NB4 (cell line): ENCODE measurements around the gene SEMA6A.

Experiments
- DNase-seq: peaks from one replicate; pipeline ENCODE4 v3.0.0; 2010; ENCODE audit warnings: low read depth
- H3K4me3 ChIP-seq: one replicate; pipeline ENCODE4 v1.5.1; 2011; ENCODE audit warnings: mild to moderate bottlenecking, low read depth, low read length, moderate library complexity
- CTCF ChIP-seq: IDR thresholded peaks from one replicate; pipeline ENCODE4 v1.5.1; 2012; ENCODE audit warnings: low read depth, low read length
- MAX ChIP-seq: IDR thresholded peaks from 2 replicates; pipeline ENCODE4 v1.6.1; 2011; ENCODE audit warnings: low read depth, low read length
- MYC ChIP-seq: IDR thresholded peaks from 2 replicates; pipeline ENCODE4 v1.6.1; 2011; ENCODE audit warnings: low read depth, low read length
- POLR2A ChIP-seq: IDR thresholded peaks from 2 replicates; pipeline ENCODE4 v1.6.1; 2011; ENCODE audit warnings: mild to moderate bottlenecking; ENCODE audit not compliant: insufficient read length; ENCODE audit errors: extremely low read depth

Gene SEMA6A

GRCh38 chr5:116544531-116545241 lies 29.9 kb downstream of the SEMA6A start:
- H3K4me3 ChIP-seq, result no peak overlapping the region
- DNase-seq, result no peak
- no peak for TF ChIP-seq POLR2A
- TF ChIP-seq MYC, result no peak
- TF ChIP-seq MAX, result no peak
- TF ChIP-seq CTCF, result no peak

GRCh38 chr5:116543501-116543900 lies 31.1 kb downstream of the SEMA6A start:
- H3K4me3 ChIP-seq, result no peak overlapping the region
- TF ChIP-seq MAX, result no peak
- TF ChIP-seq MYC, result no peak
- no peak for TF ChIP-seq POLR2A
- TF ChIP-seq CTCF, result no peak
- DNase-seq, result no peak

GRCh38 chr5:116542619-116543018 lies 32.0 kb downstream of the SEMA6A start:
- no peak overlapping the region for H3K4me3 ChIP-seq
- TF ChIP-seq MYC (no peak), POLR2A (no peak), CTCF (no peak), MAX (no peak)
- no peak for DNase-seq

GRCh38 chr5:116539222-116539621 lies 35.4 kb downstream of the SEMA6A start:
- TF ChIP-seq MYC (no peak), MAX (no peak), CTCF (no peak), POLR2A (no peak)
- H3K4me3 ChIP-seq, result no peak overlapping the region
- no peak for DNase-seq

GRCh38 chr5:116536316-116537083 lies 38.1 kb downstream of the SEMA6A start:
- TF ChIP-seq CTCF, result no peak
- no peak for TF ChIP-seq POLR2A
- no peak for TF ChIP-seq MYC
- TF ChIP-seq MAX, result no peak
- H3K4me3 ChIP-seq, result no peak overlapping the region
- DNase-seq, result no peak
